DMS 273 (cell line): ENCODE measurements around the gene CDC45.

Experiments used
- DNase-seq: peaks from one replicate; lab custom pipeline; 2025; ENCODE audit not compliant: unreplicated experiment; lab: John Stamatoyannopoulos, UW

The CDC45 gene

GRCh38 chr22:19467912-19468311 lies 11.8 kb upstream of the CDC45 start:
- DNase-seq: no peak

GRCh38 chr22:19469421-19469820 lies 10.3 kb upstream of the CDC45 start:
- no peak for DNase-seq

DNA sequence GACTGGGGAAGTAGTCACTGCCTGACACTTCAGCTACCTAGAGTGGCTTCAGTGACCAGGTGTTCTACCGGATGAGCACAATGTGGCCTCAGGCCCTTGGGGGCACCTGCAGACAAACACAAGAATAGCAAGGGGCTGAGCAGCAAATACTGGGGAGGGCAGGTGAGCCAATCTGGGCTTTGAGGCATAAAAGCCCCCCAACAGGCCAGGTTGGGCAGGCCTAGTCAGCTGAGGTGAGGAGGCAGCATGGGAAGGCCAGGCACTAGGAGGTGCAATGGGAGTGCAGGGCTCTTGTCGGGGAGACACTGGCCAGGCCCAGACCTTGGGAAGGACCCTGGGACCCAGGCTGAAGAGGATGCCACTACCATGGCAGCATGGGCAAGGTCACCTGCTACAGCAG lies 9.7 kb upstream of the CDC45 start:
- no peak for DNase-seq

DNA sequence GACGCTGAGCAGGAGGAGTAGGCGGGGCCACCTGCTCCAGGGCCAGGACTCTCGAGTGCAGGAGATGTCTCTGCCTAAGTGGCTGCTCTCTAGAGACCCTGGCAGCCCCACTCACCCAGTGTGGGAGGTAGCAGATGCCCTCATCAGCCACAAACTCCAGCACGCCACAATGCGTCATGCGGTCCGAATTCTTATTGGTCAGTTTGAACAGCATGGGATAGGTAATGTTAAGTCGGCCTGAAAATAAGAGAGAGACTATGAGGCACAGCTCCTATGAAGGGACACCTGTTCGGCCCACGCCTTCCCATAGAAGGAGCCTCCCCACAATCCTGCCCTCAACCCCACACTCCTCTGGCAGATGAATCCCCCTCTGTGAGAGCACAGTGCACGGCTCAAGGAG lies 8.1 kb upstream of the CDC45 start:
- no peak for DNase-seq

GRCh38 chr22:19472233-19472632 lies 7.5 kb upstream of the CDC45 start:
- no peak for DNase-seq

DNA sequence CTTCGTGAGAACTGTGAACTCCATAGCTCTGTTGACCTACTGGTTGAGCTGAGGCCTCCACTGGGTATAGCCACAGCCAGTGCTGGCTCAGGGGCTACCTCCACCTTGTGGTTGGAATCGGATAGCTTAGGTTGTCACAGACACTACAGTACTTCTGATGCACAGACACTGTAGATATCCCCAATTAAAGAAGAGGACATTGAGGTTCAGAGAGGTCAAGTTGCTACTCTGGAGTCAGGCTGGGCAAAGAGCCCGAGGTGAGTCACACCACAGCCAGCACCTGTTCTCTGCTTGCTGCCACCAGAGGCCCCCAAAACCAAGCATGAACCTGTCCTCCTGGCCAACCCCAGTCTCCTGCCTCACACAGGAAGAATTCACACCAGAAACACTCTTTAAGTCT lies 6.1 kb upstream of the CDC45 start:
- peak; percentile 11 for DNase-seq

- DNase-seq: no peak
Measured at GRCh38 chr22:19476023-19476422, 3.7 kb upstream of the CDC45 start.

DNA sequence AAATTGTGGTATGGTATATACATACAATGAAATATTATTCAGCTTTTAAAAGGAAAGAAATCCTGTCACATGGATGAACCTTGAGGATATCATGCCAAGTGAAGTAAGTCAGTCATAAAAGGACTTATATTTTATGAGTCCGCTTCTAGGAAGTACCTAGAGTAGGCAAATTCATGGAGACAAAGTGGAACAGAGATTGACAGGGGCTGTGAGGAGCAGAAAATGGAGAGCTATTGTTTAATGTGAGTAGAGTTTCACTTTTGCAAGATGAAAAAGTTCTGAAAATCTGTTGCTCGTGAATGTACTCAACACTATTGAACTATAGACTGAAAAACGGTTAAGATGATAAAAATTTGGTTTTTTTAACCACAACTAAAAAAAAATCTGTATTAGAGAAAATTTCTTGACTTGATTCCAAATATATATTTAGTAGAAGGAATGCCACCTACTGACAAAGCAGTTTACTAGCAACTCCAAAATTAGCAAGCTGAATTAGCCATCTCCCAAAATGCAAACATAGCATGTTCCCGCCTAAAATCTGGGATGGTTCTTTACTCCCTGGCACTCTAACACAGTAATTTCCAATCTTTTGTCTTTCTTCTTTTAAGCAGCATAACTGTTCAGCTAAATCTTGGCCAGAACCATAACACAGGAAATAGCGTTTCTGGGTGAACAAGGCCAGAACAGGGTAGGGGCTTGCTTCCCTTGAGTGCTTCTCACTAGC lies 2.2 kb upstream of the CDC45 start:
- DNase-seq: no peak

GRCh38 chr22:19478045-19478900 lies 1.4 kb upstream of the CDC45 start:
- DNase-seq: peak; percentile 28

GRCh38 chr22:19478901-19479354 lies 792 bp upstream of the CDC45 start, which contains the start of gene UFD1:
TSS of gene UFD1 (minus strand) at chr22:19479193. CDS start at chr22:19479085, 108 bp downstream.
- peak; percentile 87 for DNase-seq

DNA sequence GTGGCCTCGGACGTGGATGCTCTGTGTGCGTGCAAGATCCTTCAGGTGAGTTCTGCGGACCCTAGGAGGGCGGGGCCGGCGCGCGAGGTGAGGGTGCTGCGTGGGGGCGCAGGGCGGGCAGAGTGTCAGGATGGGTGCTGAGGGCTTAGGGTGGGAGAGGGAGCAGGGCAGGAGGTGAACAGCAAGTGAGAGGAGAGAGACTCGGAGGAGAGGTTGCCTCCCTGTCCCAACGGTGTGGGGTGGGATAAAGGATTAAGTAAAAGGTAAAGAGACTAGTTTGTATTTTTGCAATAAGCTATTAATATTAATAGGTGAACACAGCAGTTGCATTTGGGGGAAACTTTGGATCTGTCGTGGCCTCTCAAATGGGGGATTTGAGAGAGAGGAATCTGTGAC lies 451 bp downstream of the CDC45 start:
- peak; percentile 25 for DNase-seq

- DNase-seq: no peak
Measured at GRCh38 chr22:19480789-19481188, 1.1 kb downstream of the CDC45 start.

DNA sequence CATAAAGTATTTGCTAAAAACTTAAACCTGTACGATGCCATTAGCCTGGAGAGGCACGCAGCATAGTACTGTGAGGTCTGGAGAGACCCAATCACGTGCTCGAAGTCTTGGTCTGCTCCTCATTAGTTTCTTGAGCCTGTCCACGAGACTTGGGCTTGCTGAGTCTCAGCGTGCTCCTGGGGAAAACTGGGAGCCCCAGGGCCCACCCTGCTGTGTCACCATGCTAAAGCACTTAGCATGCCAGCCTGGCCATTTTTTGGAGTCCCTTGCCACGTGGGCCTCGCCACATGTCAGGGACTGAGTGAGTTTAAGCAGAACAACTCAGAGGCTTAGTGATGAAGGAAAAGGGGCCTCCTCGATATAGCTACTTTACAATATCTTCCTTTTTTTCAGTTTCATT lies 2.6 kb downstream of the CDC45 start:
- no peak for DNase-seq

DNA sequence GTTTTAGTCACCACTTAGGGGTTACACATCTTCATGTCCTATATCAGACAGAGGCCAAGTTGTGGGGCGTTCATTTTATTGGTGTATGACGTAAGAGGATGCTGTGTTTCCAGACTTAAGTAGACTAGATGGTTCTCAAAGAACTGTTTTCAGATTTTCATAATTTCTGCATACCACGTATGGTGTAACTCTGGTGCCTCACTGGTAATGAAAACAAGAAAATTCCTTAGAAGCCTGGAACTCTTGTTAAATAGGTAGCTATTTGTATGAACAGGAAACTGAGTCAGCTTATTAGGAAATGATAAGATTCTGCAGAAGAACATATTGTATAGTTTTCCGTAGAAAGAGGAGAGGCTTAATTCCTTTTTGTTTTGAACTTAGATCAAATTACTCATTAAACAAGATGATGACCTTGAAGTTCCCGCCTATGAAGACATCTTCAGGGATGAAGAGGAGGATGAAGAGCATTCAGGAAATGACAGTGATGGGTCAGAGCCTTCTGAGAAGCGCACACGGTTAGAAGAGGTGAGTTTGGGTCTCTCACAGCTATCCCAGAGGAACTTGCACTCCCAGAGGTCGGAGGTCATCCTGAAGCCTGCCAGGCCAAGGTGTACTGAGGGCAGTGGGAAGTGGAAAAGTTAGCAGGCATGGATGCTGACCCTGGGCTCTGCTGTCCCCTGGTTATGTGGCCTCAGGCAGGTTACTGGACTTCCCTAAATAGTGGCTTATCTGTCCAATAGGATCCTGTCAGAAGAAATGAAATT lies 3.9 kb downstream of the CDC45 start:
- DNase-seq: no peak

- no peak for DNase-seq
Measured at GRCh38 chr22:19488285-19488684, 8.6 kb downstream of the CDC45 start.

GRCh38 chr22:19488884-19489843 lies 9.4 kb downstream of the CDC45 start:
- DNase-seq: peak; percentile 12

GRCh38 chr22:19490628-19491230 lies 11.0 kb downstream of the CDC45 start:
- no peak for DNase-seq

DNA sequence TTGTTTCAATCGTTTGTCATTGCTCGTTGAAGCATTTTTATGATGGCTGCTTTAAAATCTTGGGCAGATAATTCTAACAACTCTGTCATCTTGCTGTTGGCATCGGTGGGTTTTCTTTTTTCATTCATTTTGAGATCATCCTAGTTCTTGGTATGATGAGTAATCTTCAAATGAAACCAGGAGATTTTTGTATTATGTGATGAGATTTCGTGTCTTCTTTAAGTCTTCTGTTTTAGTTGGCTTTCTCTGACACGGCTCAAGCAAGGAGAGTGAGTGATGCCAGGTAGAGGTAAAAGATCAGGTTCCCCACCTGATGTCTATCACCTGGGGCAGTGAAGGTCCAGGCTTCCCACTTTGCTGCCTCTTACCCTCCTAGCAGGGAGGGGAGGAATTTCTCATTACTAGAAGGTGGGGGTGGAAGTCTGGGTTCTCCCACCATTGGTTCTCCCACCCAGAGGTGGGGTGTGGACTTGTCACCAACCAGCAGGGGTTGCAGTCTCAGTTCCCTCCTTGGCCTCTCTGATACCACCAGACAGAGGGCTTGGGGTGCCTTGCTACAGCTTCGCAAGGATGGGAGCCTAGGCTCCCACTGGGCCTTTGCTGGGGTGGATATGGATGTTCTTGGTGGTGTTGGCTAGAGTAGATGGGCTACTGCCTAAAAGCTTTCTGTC lies 12.9 kb downstream of the CDC45 start:
- no peak for DNase-seq

DNA sequence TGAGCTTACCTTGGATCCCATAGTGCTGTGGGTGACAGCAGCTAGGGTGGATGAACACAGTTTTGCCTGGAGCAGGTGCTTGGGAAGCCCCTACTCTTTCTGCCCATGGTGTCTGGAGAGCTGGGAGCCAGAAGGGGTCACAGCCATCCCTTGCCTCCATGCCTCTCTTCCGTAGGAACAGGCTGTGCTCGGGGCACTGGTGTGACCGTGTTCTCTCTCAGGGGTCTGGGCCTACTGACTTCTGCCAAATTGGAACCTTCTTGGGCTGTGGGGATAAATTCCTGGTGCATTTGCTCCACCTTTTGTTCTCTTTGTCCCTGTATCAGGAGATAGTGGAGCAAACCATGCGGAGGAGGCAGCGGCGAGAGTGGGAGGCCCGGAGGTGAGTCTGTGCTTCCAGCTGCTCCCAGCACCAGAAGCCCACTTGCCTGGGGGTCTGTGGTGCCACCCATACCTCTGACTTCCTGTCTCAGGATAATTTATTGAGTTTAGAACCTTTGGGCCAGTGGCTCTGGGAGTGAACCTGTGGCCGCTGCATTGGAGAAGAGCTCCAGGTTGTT lies 14.4 kb downstream of the CDC45 start:
- no peak for DNase-seq
